SK-N-SH (cell line): ENCODE measurements around the gene ANKRD37. TPM values are rescaled to one million over a fixed set of nuclear protein-coding genes. Genes with fewer than 3 reads are reported as not detected.

Experiments used
- CTCF ChIA-PET: fragments of 300-600, 350-600 bp; formaldehyde crosslinking; extraction: SDS; loops from one replicate; lab custom pipeline; 2021; lab: Yijun Ruan, JAX
- POLR2A ChIA-PET: fragments of 350-600 bp; sonication (Branson Sonifier 250); formaldehyde crosslinking; extraction: SDS; loops from one replicate; lab custom pipeline; 2020; ENCODE audit warnings: antibody characterized with exemption, inconsistent platforms; lab: Yijun Ruan, JAX
- DNase-seq: peaks from one replicate; pipeline ENCODE4 v3.0.0; 2012
- H2AFZ ChIP-seq: fragments of 200-600 bp; sonication (generic); 2 replicates; pipeline ENCODE4 v1.8.1; 2016; ENCODE audit warnings: antibody characterized with exemption, mild to moderate bottlenecking, low read depth
- H3F3A ChIP-seq: fragments of 200-600 bp; sonication (generic); replicated peaks from 2 replicates; pipeline ENCODE3; 2016; ENCODE audit warnings: antibody characterized with exemption, mild to moderate bottlenecking; ENCODE audit not compliant: insufficient read depth
- H3K27ac ChIP-seq, 2 experiments: fragments of 200-500 bp in 1 of 2; fragments of 200-600 bp in 1 of 2; sonication (Bioruptor generic) in 1 of 2; sonication (generic), shearing (Covaris generic) in 1 of 2; 2 replicates each; pipeline versions ENCODE4 v1.5.1 to v1.6.1; 2014 to 2016; ENCODE audit warnings: low read depth in 2 of 2, inconsistent platforms in 1 of 2, low read length in 1 of 2, mild to moderate bottlenecking in 1 of 2, mixed read lengths in 1 of 2
- H3K27me3 ChIP-seq: fragments of 200-600 bp; sonication (generic), shearing (Covaris generic); 2 replicates; pipeline ENCODE4 v1.6.1; 2016; ENCODE audit warnings: mixed run types; ENCODE audit not compliant: insufficient read depth
- H3K36me3 ChIP-seq, 2 experiments: fragments of 200-500 bp in 1 of 2; fragments of 200-600 bp in 1 of 2; sonication (Bioruptor generic) in 1 of 2; sonication (generic) in 1 of 2; replicated peaks in 1 of 2; 2 replicates each; pipeline versions ENCODE3 to v1.5.1; 2014 to 2016; ENCODE audit warnings: low read length in 1 of 2, mild to moderate bottlenecking in 1 of 2; ENCODE audit not compliant: insufficient read depth in 2 of 2, control insufficient read depth in 1 of 2
- H3K4me1 ChIP-seq, 2 experiments: fragments of 200-500 bp in 1 of 2; fragments of 200-600 bp in 1 of 2; sonication (Bioruptor generic) in 1 of 2; sonication (generic), shearing (Covaris generic) in 1 of 2; 2 replicates each; pipeline versions ENCODE4 v1.5.1 to v1.6.1; 2014 to 2016; ENCODE audit warnings: low read depth in 1 of 2, low read length in 1 of 2, mixed run types in 1 of 2; ENCODE audit not compliant: insufficient read depth in 2 of 2, control insufficient read depth in 1 of 2
- H3K4me2 ChIP-seq: fragments of 200-600 bp; sonication (generic), shearing (Covaris generic); 2 replicates; pipeline ENCODE4 v1.6.1; 2017; ENCODE audit warnings: mixed run types
- H3K4me3 ChIP-seq, 2 experiments: fragments of 200-500 bp in 1 of 2; fragments of 200-600 bp in 1 of 2; sonication (Bioruptor generic) in 1 of 2; sonication (generic), shearing (Covaris generic) in 1 of 2; 2 replicates each; pipeline versions ENCODE4 v1.5.1 to v1.8.1; 2014 to 2016; ENCODE audit warnings: low read depth in 2 of 2, inconsistent platforms in 1 of 2, low read length in 1 of 2, mild to moderate bottlenecking in 1 of 2, mixed read lengths in 1 of 2, moderate library complexity in 1 of 2
- H3K79me2 ChIP-seq: fragments of 200-600 bp; sonication (generic); 2 replicates; pipeline ENCODE4 v1.8.1; 2017; ENCODE audit warnings: mild to moderate bottlenecking; ENCODE audit not compliant: insufficient read depth
- H3K9ac ChIP-seq: fragments of 200-600 bp; sonication (generic); 2 replicates; pipeline ENCODE4 v1.6.1; 2017; ENCODE audit warnings: mixed run types
- H3K9me2 ChIP-seq: fragments of 200-600 bp; sonication (generic); 2 replicates; pipeline ENCODE4 v1.6.1; 2017; ENCODE audit warnings: mixed run types
- H3K9me3 ChIP-seq: fragments of 200-600 bp; sonication (generic); 2 replicates; pipeline ENCODE4 v1.6.1; 2017; ENCODE audit warnings: mixed run types, mild to moderate bottlenecking, moderate library complexity
- H4K20me1 ChIP-seq: fragments of 200-600 bp; sonication (generic); 2 replicates; pipeline ENCODE4 v1.6.1; 2017; ENCODE audit warnings: mild to moderate bottlenecking, mixed run types; ENCODE audit not compliant: insufficient read depth
- CHD2 ChIP-seq: fragments of 150-350 bp; IDR thresholded peaks from 2 replicates; pipeline ENCODE4 v1.6.1; 2018; ENCODE audit warnings: low read length; ENCODE audit not compliant: partially characterized antibody
- CTCF ChIP-seq: fragments of 200-600 bp; sonication (generic); IDR thresholded peaks from 2 replicates; pipeline ENCODE4 v1.6.1; 2017; ENCODE audit warnings: antibody characterized with exemption, mild to moderate bottlenecking, moderate library complexity
- ELF1 ChIP-seq: IDR thresholded peaks from 2 replicates; pipeline ENCODE4 v1.4.0; 2012
- EP300 ChIP-seq, 2 experiments: IDR thresholded peaks; 2 replicates each; pipeline versions ENCODE4 v1.4.0 to v1.6.1; 2012; ENCODE audit warnings: borderline replicate concordance in 1 of 2, low read depth in 1 of 2, low read length in 1 of 2
- EZH2phosphoT487 ChIP-seq: fragments of 200-600 bp; sonication (generic); IDR thresholded peaks from 2 replicates; pipeline ENCODE4 v1.6.1; 2017; ENCODE audit warnings: low read depth, mixed run types, mild to moderate bottlenecking, antibody characterized with exemption, moderate library complexity, borderline replicate concordance
- FOSL2 ChIP-seq: IDR thresholded peaks from 2 replicates; pipeline ENCODE4 v1.4.0; 2012; ENCODE audit warnings: low read depth, mild to moderate bottlenecking, moderate library complexity, borderline replicate concordance
- FOXJ3 ChIP-seq: sonication (generic); formaldehyde crosslinking; IDR thresholded peaks from 2 replicates; pipeline ENCODE4 v1.5.1; 2020; ENCODE audit warnings: mild to moderate bottlenecking, missing genetic modification reagents
- FOXM1 ChIP-seq: IDR thresholded peaks from 2 replicates; pipeline ENCODE4 v1.4.0; 2012; ENCODE audit warnings: low read depth, mild to moderate bottlenecking
- GATA2 ChIP-seq: sonication (generic); formaldehyde crosslinking; IDR thresholded peaks from 2 replicates; pipeline ENCODE4 v1.5.0; 2020; ENCODE audit warnings: mild to moderate bottlenecking, missing genetic modification reagents
- IRF3 ChIP-seq: fragments of 150-350 bp; IDR thresholded peaks from 2 replicates; pipeline ENCODE4 v1.6.1; 2016; ENCODE audit warnings: mild to moderate bottlenecking, low read depth, low read length
- JUND ChIP-seq: IDR thresholded peaks from 2 replicates; pipeline ENCODE4 v1.4.0; 2012
- MEF2A ChIP-seq: IDR thresholded peaks from 2 replicates; pipeline ENCODE4 v1.4.0; 2012; ENCODE audit warnings: low read depth, borderline replicate concordance
- NFIC ChIP-seq: IDR thresholded peaks from 2 replicates; pipeline ENCODE4 v1.4.0; 2012; ENCODE audit warnings: borderline replicate concordance
- PBX3 ChIP-seq: IDR thresholded peaks from 2 replicates; pipeline ENCODE4; 2012
- POLR2AphosphoS5 ChIP-seq: IDR thresholded peaks from 2 replicates; pipeline ENCODE4 v1.6.1; 2012; ENCODE audit warnings: low read depth, low read length
- RCOR1 ChIP-seq: fragments of 150-350 bp; IDR thresholded peaks from 2 replicates; pipeline ENCODE4 v1.6.1; 2017; ENCODE audit warnings: antibody characterized with exemption, low read length
- SIN3A ChIP-seq: IDR thresholded peaks from 2 replicates; pipeline ENCODE4 v1.6.1; 2012; ENCODE audit warnings: low read depth, mild to moderate bottlenecking, low read length, moderate library complexity, borderline replicate concordance
- TCF12 ChIP-seq: IDR thresholded peaks from 2 replicates; pipeline ENCODE4 v1.4.0; 2012
- TEAD4 ChIP-seq: IDR thresholded peaks from 2 replicates; pipeline ENCODE4 v1.4.0; 2012; ENCODE audit warnings: mild to moderate bottlenecking, borderline replicate concordance; ENCODE audit not compliant: insufficient read depth
- USF1 ChIP-seq: IDR thresholded peaks from 2 replicates; pipeline ENCODE4 v1.4.0; 2012; ENCODE audit warnings: low read depth, borderline replicate concordance
- USF2 ChIP-seq: fragments of 150-350 bp; IDR thresholded peaks from 2 replicates; pipeline ENCODE4 v1.6.1; 2017; ENCODE audit warnings: antibody characterized with exemption, low read length, low read depth, borderline replicate concordance
- WGBS: methylation state at CpG from one replicate; pipeline ENCODE4 v1.1.6; 2017; ENCODE audit warnings: low lambda C conversion rate; 5-methylcytosine and 5-hydroxymethylcytosine counted together
- polyA plus RNA-seq, 3 experiments: library from polyadenylated mRNA; depleted of rRNA; stranded (reverse); fragments of >200 nt; gene quantifications; 2 replicates each; pipeline ENCODE4 v1.2.3, GENCODE V29; 2012

ANKRD37 gene
- polyA plus RNA-seq, 1 of the 3 experiments (the other 2 are of a cell fraction), result 10.1 TPM

- Histone ChIP-seq H3K27me3 (no peaks in the 10 kb centered on the region), H3K9me3 (no peaks in the 10 kb centered on the region), H2AFZ (no peak overlapping the region), H3K9me2 (no peaks in the 10 kb centered on the region), H3K9ac (no peak overlapping the region), H3K4me3 (no peak overlapping the region), H3K79me2 (no peaks in the 10 kb centered on the region)
- WGBS, result 94% methylated on average over 6 of the region's 6 CpGs
- CTCF ChIA-PET, result interaction anchor here (1.2 kb wide), 1 partner anchor 8 kb away, joined by 4 read pairs; no protein-coding TSS in a partner anchor
- no peak for TF ChIP-seq IRF3
- TF ChIP-seq FOSL2, result no peak
- TF ChIP-seq POLR2AphosphoS5, result no peak
- no peak for TF ChIP-seq EZH2phosphoT487
- TF ChIP-seq EP300 (IDR thresholded peaks at IDR 0.05; ENCODE audit: borderline replicate concordance in 1 of 2, low read depth in 1 of 2, low read length in 1 of 2), result no peak
- no peak for TF ChIP-seq GATA2 (CRISPR knock-in tag)
- no peak for TF ChIP-seq FOXM1
- no peak for TF ChIP-seq TCF12
- TF ChIP-seq ELF1, result no peak
- no peak for TF ChIP-seq MEF2A
- no peak for TF ChIP-seq NFIC
- no peak for TF ChIP-seq CHD2
- TF ChIP-seq, all 33 proteins: peak for 0
- H3K27ac ChIP-seq, result no peak overlapping the region
- H4K20me1 ChIP-seq, result no peaks in the 10 kb centered on the region
- DNase-seq, result no peak
- POLR2A ChIA-PET, result no interaction called here
- H3F3A ChIP-seq, result no peaks in the 10 kb centered on the region
- H3K36me3 ChIP-seq, result peaks cover 21 to 53% of the 10 kb centered on the region in 2 experiments
- H3K4me2 ChIP-seq, result no peak overlapping the region
- H3K4me1 ChIP-seq, result peaks cover 0 to 4% of the 10 kb centered on the region in 2 experiments; a peak in 1 of 4 replicates
Measured at GRCh38 chr4:185374573-185374972, 22.1 kb upstream of the ANKRD37 start.

GRCh38 chr4:185378264-185378663 lies 18.4 kb upstream of the ANKRD37 start:
- Histone ChIP-seq H2AFZ (no peak overlapping the region), H3K4me1 (peaks cover 0 to under 1% of the 10 kb centered on the region in 2 experiments; a peak in 1 of 4 replicates), H3K79me2 (no peaks in the 10 kb centered on the region), H4K20me1 (no peaks in the 10 kb centered on the region), H3K4me2 (no peak overlapping the region), H3K27ac (no peak overlapping the region), H3K36me3 (peaks cover 9 to 33% of the 10 kb centered on the region in 2 experiments), H3K9me2 (no peaks in the 10 kb centered on the region), H3K4me3 (no peak overlapping the region), H3K9ac (no peak overlapping the region), H3K9me3 (no peaks in the 10 kb centered on the region), H3K27me3 (no peaks in the 10 kb centered on the region), H3F3A (no peaks in the 10 kb centered on the region)
- CTCF ChIA-PET, result no interaction called here
- POLR2A ChIA-PET, result no interaction called here
- no peak for DNase-seq
- 96% methylated on average over 6 of the region's 6 CpGs for WGBS
- TF ChIP-seq JUND, result no peak
- no peak for TF ChIP-seq SIN3A
- no peak for TF ChIP-seq CTCF
- TF ChIP-seq USF1, result no peak
- no peak for TF ChIP-seq USF2
- TF ChIP-seq PBX3, result no peak
- no peak for TF ChIP-seq FOXJ3
- no peak for TF ChIP-seq TEAD4
- TF ChIP-seq RCOR1, result no peak
- no peak for TF ChIP-seq EZH2phosphoT487
